Measurements from ENCODE around the gene KCNC3. TPM values are rescaled to one million over a fixed set of nuclear protein-coding genes. Genes with fewer than 3 reads are reported as not detected.

KCNC3 gene
- total and polyA plus RNA-seq, 2 of the 13 experiments (the other 11 are each of a cell fraction or from before 2014, with no cell fraction given): 0.29 to 1.7 TPM

DNA sequence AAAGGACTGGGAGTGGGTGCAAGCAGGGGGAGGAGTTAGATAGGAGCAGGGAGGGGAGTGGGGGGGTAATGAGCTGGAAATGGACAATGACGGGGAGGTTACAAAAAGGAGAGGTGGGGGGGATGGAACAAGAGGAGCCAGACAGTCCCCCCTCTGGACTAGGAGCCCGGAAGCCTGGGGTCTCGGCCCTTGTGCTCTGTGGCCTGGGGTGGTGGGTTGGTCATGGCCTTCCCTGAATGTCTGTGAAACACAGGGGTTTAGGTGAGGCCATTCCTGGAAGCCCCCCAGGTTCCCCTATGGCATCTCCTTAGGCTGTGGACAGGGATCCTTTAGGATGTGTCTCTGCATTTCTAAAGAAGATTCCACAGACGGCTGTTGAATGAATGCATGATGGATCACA lies 12.1 kb downstream of the KCNC3 start:
- FAIRE-seq (no peak), ATAC-seq (no peak), DNase-seq (ENCODE audit: low spot score) (no peak)
- Histone ChIP-seq H3K79me2 (ENCODE audit: insufficient read depth, low read length) (no peaks in the 10 kb centered on the region), H3K27ac (ENCODE audit: extremely low read length, insufficient read depth, low read length) (no peak overlapping the region), H3K4me2 (ENCODE audit: low read depth, low read length) (no peak overlapping the region), H3K4me1 (ENCODE audit: insufficient read depth, low read length) (peaks cover 13% of the 10 kb centered on the region), H3K9me3 (ENCODE audit: low read length) (no peaks in the 10 kb centered on the region), H4K20me1 (ENCODE audit: insufficient read depth, low read length) (no peaks in the 10 kb centered on the region), H3K27me3 (ENCODE audit: control insufficient read depth in 1 of 2, insufficient read depth in 2 of 2, low read length in 2 of 2) (no peaks in the 10 kb centered on the region), H3K36me3 (replicated peaks in 1 of 2; ENCODE audit: control insufficient read depth in 1 of 2, insufficient read depth in 2 of 2, low read length in 2 of 2) (no peaks in the 10 kb centered on the region; a peak in 1 of 5 replicates), H3K9ac (ENCODE audit: insufficient read depth, low read depth, low read length) (no peak overlapping the region), H3K4me3 (replicated peaks in 1 of 3; ENCODE audit: insufficient read depth in 1 of 3, low read depth in 2 of 3, low read length in 3 of 3) (no peak overlapping the region), H2AFZ (ENCODE audit: low read length) (no peak overlapping the region)
- in situ Hi-C loops (cut with HindIII; ENCODE audit: extremely low pct_ligation_motif_present, low pct_unique_long_range_greater_than_20kb) (no loop called here), intact Hi-C loops (cut with micrococcal nuclease; ENCODE audit: unreplicated experiment) (no loop called here)
- ChIA-PET CTCF (ENCODE audit: low intra/inter-chr PET ratio, low total read pairs) (no interaction called here), POLR2A (no interaction called here)
- BruUV-seq (replicated peaks): no TSS peak
- no peak for TF ChIP-seq ZNF232 (CRISPR knock-in tag; IDR thresholded peaks at IDR 0.05; ENCODE audit: borderline replicate concordance)
- TF ChIP-seq PHB2 (IDR thresholded peaks at IDR 0.05; ENCODE audit: partially characterized antibody): no peak
- 91% methylated on average over 3 of the region's 4 CpGs for WGBS (ENCODE audit: low lambda C conversion rate)

GRCh38 chr19:50315773-50316448 lies 13.3 kb downstream of the KCNC3 start:
- no peak for DNase-seq (ENCODE audit: low spot score)
- no TSS peak for BruUV-seq (replicated peaks)
- Histone ChIP-seq H3K36me3 (replicated peaks in 1 of 2; ENCODE audit: control insufficient read depth in 1 of 2, insufficient read depth in 2 of 2, low read length in 2 of 2) (no peaks in the 10 kb centered on the region; a peak in 1 of 5 replicates), H3K27ac (ENCODE audit: extremely low read length, insufficient read depth, low read length) (no peak overlapping the region), H3K27me3 (ENCODE audit: control insufficient read depth in 1 of 2, insufficient read depth in 2 of 2, low read length in 2 of 2) (no peaks in the 10 kb centered on the region), H3K9me3 (ENCODE audit: low read length) (no peaks in the 10 kb centered on the region), H2AFZ (ENCODE audit: low read length) (no peak overlapping the region), H3K9ac (ENCODE audit: insufficient read depth, low read depth, low read length) (no peak overlapping the region), H3K4me1 (ENCODE audit: insufficient read depth, low read length) (peaks cover 13% of the 10 kb centered on the region), H4K20me1 (ENCODE audit: insufficient read depth, low read length) (no peaks in the 10 kb centered on the region), H3K4me2 (ENCODE audit: low read depth, low read length) (no peak overlapping the region), H3K4me3 (replicated peaks in 1 of 3; ENCODE audit: insufficient read depth in 1 of 3, low read depth in 2 of 3, low read length in 3 of 3) (no peak overlapping the region), H3K79me2 (ENCODE audit: insufficient read depth, low read length) (no peaks in the 10 kb centered on the region)
- ChIA-PET POLR2A (no interaction called here), CTCF (ENCODE audit: low intra/inter-chr PET ratio, low total read pairs) (no interaction called here)
- no peak for FAIRE-seq
- no peak for TF ChIP-seq ZBTB42 (CRISPR knock-in tag; IDR thresholded peaks at IDR 0.05)
- peak; percentile 87 for TF ChIP-seq ZNF263 (CRISPR knock-in tag; IDR thresholded peaks at IDR 0.05)
- in situ Hi-C loops (cut with HindIII; ENCODE audit: extremely low pct_ligation_motif_present, low pct_unique_long_range_greater_than_20kb): no loop called here
- no peak for ATAC-seq
- intact Hi-C loops (cut with micrococcal nuclease; ENCODE audit: unreplicated experiment): no loop called here
- 83% methylated on average over 17 of the region's 18 CpGs for WGBS (ENCODE audit: low lambda C conversion rate)

All from HepG2 (cell line).